ENCODE data around the gene PPIP5K2. TPM values are rescaled to one million over a fixed set of nuclear protein-coding genes. Genes with fewer than 3 reads are reported as not detected.

PPIP5K2 gene
- total and polyA plus RNA-seq, 2 of the 8 experiments (the other 6 are each of a cell fraction or from before 2014, with no cell fraction given), result 14.8 to 46.6 TPM

DNA sequence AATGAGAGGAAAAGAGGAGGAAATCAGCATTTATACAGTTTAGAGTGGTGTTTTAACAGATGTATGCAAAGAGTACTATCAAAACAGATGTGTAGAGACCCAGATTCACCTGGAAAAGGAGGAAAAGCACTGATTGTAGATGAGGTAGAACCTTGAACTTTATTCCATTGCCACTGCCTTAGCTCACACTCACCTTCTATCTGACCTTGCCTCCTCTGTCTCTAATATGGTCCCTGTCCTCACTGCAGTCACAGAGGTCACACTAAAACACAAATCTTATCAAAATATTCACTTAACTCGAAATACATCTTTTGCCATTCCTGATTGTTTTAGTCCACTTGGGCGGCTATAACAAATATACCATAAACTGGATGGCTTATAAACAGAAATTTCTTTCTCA, 7.2 kb upstream of the PPIP5K2 start:
- H3K4ac ChIP-seq (replicated peaks; ENCODE audit: insufficient read length, low read depth, low read length), result no peak overlapping the region
- no peak overlapping the region for H4K91ac ChIP-seq (replicated peaks; ENCODE audit: insufficient read length, low read length)
- peaks cover 0 to 36% of the 10 kb centered on the region in 2 experiments; a peak in 2 of 4 replicates for H3K79me2 ChIP-seq (ENCODE audit: control insufficient read depth in 1 of 2, insufficient read depth in 2 of 2, low read length in 2 of 2)

More for the DNA sequence above, 7.2 kb upstream of the PPIP5K2 start:
- Histone ChIP-seq H3K23ac (ENCODE audit: insufficient read length) (no peak overlapping the region), H2AFZ (ENCODE audit: low read length) (no peak overlapping the region), H2BK20ac (ENCODE audit: low read length) (no peak overlapping the region), H3K4me1 (replicated peaks in 1 of 4; ENCODE audit: control insufficient read depth in 3 of 4, insufficient read depth in 4 of 4, low read length in 3 of 4) (no peaks in the 10 kb centered on the region), H4K8ac (ENCODE audit: extremely low read depth, insufficient read depth, low read length) (no peak overlapping the region), H3K4me3 (ENCODE audit: extremely low read depth in 1 of 4, insufficient read depth in 2 of 4, low read depth in 3 of 4, low read length in 4 of 4) (no peak overlapping the region), H3K4me2 (ENCODE audit: insufficient read depth in 1 of 2, low read depth in 2 of 2, low read length in 2 of 2) (no peak overlapping the region), H3K79me1 (ENCODE audit: low read depth, low read length) (no peaks in the 10 kb centered on the region), H2BK15ac (ENCODE audit: low read length) (no peak overlapping the region), H2BK5ac (ENCODE audit: low read depth, low read length) (no peak overlapping the region), H3K27ac (ENCODE audit: low read depth, low read length) (no peak overlapping the region), H3K14ac (ENCODE audit: insufficient read length) (no peak overlapping the region), H3K9ac (replicated peaks in 1 of 4; ENCODE audit: extremely low read depth in 1 of 4, low read depth in 3 of 4, low read length in 3 of 4) (no peak overlapping the region), H4K5ac (ENCODE audit: insufficient read length, low read depth, low read length) (no peak overlapping the region), H3K23me2 (ENCODE audit: low read depth, low read length) (no peaks in the 10 kb centered on the region), H3K18ac (ENCODE audit: extremely low read depth, low read length) (no peak overlapping the region), H3K9me3 (ENCODE audit: insufficient read depth in 2 of 2, low read depth in 1 of 2, low read length in 1 of 2) (no peaks in the 10 kb centered on the region), H2AK5ac (ENCODE audit: low read depth, low read length) (no peak overlapping the region), H2BK120ac (replicated peaks; ENCODE audit: low read depth, low read length) (no peak overlapping the region), H4K20me1 (replicated peaks in 1 of 2; ENCODE audit: control insufficient read depth in 1 of 2, insufficient read depth in 2 of 2, low read length in 2 of 2) (no peaks in the 10 kb centered on the region), H3K56ac (replicated peaks; ENCODE audit: insufficient read length, low read depth, low read length) (no peak overlapping the region), H2BK12ac (ENCODE audit: low read depth, low read length) (no peak overlapping the region), H3K27me3 (replicated peaks in 1 of 4; ENCODE audit: control insufficient read depth in 3 of 4, extremely low read depth in 1 of 4, insufficient read depth in 3 of 4, low read length in 3 of 4) (no peaks in the 10 kb centered on the region), H3K36me3 (ENCODE audit: control insufficient read depth in 2 of 4, insufficient read depth in 4 of 4, low read length in 3 of 4) (no peaks in the 10 kb centered on the region)
- POLR2A ChIA-PET (ENCODE audit: partially characterized antibody), result interaction anchor here (0.6 to 1.9 kb wide), 4 partner anchors 8 to 537 kb away, joined by 3 to 7 read pairs (median 4); partner anchors contain the start of genes GIN1 and PPIP5K2
- CTCF ChIA-PET (ENCODE audit: partially characterized antibody), result interaction anchor here (0.8 kb wide), 1 partner anchor 26 kb away, joined by 4 read pairs; no protein-coding TSS in a partner anchor
- WGBS, 2 experiments (ENCODE audit: extremely low coverage in 1 of 2, insufficient coverage in 1 of 2, insufficient read length in 1 of 2, insufficient replicate concordance in 2 of 2, low coverage in 1 of 2, low lambda C conversion rate in 2 of 2, missing lambda C conversion rate in 1 of 2), result 81% methylated on average over 2 of the region's 2 CpGs; no CpG with 5 or more reads in 1 of the 2 experiments
- DNase-seq (ENCODE audit: low read depth in 1 of 2, low spot score in 2 of 2) (no peak), FAIRE-seq (no peak)
- TF ChIP-seq SUZ12 (IDR thresholded peaks at IDR 0.05; ENCODE audit: low read length), result no peak
- TF ChIP-seq, protein P1, sequence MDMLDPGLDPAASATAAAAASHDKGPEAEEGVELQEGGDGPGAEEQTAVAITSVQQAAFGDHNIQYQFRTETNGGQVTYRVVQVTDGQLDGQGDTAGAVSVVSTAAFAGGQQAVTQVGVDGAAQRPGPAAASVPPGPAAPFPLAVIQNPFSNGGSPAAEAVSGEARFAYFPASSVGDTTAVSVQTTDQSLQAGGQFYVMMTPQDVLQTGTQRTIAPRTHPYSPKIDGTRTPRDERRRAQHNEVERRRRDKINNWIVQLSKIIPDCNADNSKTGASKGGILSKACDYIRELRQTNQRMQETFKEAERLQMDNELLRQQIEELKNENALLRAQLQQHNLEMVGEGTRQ (IDR thresholded peaks at IDR 0.05; ENCODE audit: low read length), result no peak
- TF ChIP-seq POLR2A (IDR thresholded peaks at IDR 0.05; ENCODE audit: control extremely low read depth in 1 of 2, low read depth in 2 of 2, low read length in 2 of 2), result no peak
- no peak for TF ChIP-seq TCF12 (IDR thresholded peaks at IDR 0.05; ENCODE audit: low read depth, low read length)
- TF ChIP-seq PHF8 (conservative IDR thresholded peaks at IDR 0.05; ENCODE audit: low read depth, low read length), result no peak
- TF ChIP-seq ZNF274 (IDR thresholded peaks at IDR 0.05; ENCODE audit: borderline replicate concordance, extremely low read depth, low read length), result no peak
- no peak for TF ChIP-seq KDM1A (IDR thresholded peaks at IDR 0.05; ENCODE audit: borderline replicate concordance, low read length)
- no peak for TF ChIP-seq MAFK (IDR thresholded peaks at IDR 0.05; ENCODE audit: low read depth, low read length)

All from H1 (cell line).